Liver (tissue), 9 donors: ENCODE data around the gene CAPN2. TPM values are rescaled to one million over a fixed set of nuclear protein-coding genes. Genes with fewer than 3 reads are reported as not detected.

Source experiments
- DNase-seq: peaks from one replicate; pipeline ENCODE4 v3.0.0-alpha.2; 2017; ENCODE audit warnings: low spot score
- H3K27ac ChIP-seq, 2 donors: one replicate each; pipeline ENCODE4 v1.7.0; 2013; ENCODE audit warnings: inconsistent platforms in 2 of 2, low read length in 2 of 2, control low read depth in 1 of 2, low read depth in 1 of 2, mild to moderate bottlenecking in 1 of 2
- H3K27me3 ChIP-seq, 4 donors: one replicate each; pipeline versions ENCODE4 v1.6.1 to v1.7.0; 2013; ENCODE audit warnings: low read length in 3 of 4, inconsistent platforms in 1 of 4, mild to moderate bottlenecking in 1 of 4, moderate library complexity in 1 of 4; ENCODE audit not compliant: control insufficient read depth in 4 of 4, insufficient read depth in 4 of 4
- H3K36me3 ChIP-seq, 4 donors: one replicate each; pipeline versions ENCODE4 v1.6.1 to v1.7.0; 2013; ENCODE audit warnings: low read length in 3 of 4, mild to moderate bottlenecking in 3 of 4, low read depth in 1 of 4, moderate library complexity in 1 of 4; ENCODE audit not compliant: control insufficient read depth in 4 of 4, insufficient read depth in 3 of 4
- H3K4me1 ChIP-seq, 4 donors: one replicate each; pipeline versions ENCODE4 v1.6.1 to v1.7.0; 2013; ENCODE audit warnings: low read length in 3 of 4, mild to moderate bottlenecking in 3 of 4, moderate library complexity in 1 of 4; ENCODE audit not compliant: control insufficient read depth in 4 of 4, insufficient read depth in 4 of 4
- H3K4me3 ChIP-seq, 3 donors: one replicate each; pipeline versions ENCODE4 v1.6.1 to v1.7.0; 2013; ENCODE audit warnings: low read length in 3 of 3, control low read depth in 1 of 3, low read depth in 1 of 3, mild to moderate bottlenecking in 1 of 3
- H3K9ac ChIP-seq, 2 donors: one replicate each; pipeline ENCODE4 v1.7.0; 2013; ENCODE audit warnings: low read length in 2 of 2, mild to moderate bottlenecking in 2 of 2, moderate library complexity in 2 of 2, control low read depth in 1 of 2, low read depth in 1 of 2
- H3K9me3 ChIP-seq, 4 donors: one replicate each; pipeline versions ENCODE4 v1.6.1 to v1.7.0; 2013; ENCODE audit warnings: low read length in 3 of 4; ENCODE audit not compliant: control insufficient read depth in 4 of 4
- EGR1 ChIP-seq, 2 donors: IDR thresholded peaks; 2 replicates each; pipeline ENCODE4 v1.6.1; 2016 to 2018; ENCODE audit warnings: antibody characterized with exemption in 2 of 2, low read depth in 2 of 2
- FOXA1 ChIP-seq: IDR thresholded peaks from 2 replicates; pipeline ENCODE4 v1.6.1; 2016; ENCODE audit warnings: antibody characterized with exemption
- FOXA2 ChIP-seq: IDR thresholded peaks from 2 replicates; pipeline ENCODE4 v1.6.1; 2016; ENCODE audit warnings: antibody characterized with exemption
- GABPA ChIP-seq, 2 donors: IDR thresholded peaks in 1 of 2; conservative IDR thresholded peaks in 1 of 2; 2 replicates each; pipeline ENCODE4 v1.6.1; 2016; ENCODE audit warnings: antibody characterized with exemption in 2 of 2, mild to moderate bottlenecking in 1 of 2, moderate library complexity in 1 of 2
- HNF4A ChIP-seq, 2 donors: conservative IDR thresholded peaks; 2 replicates each; pipeline ENCODE4 v1.6.1; 2016; ENCODE audit warnings: antibody characterized with exemption in 2 of 2, mild to moderate bottlenecking in 2 of 2
- HNF4G ChIP-seq: IDR thresholded peaks from 2 replicates; pipeline ENCODE4 v1.6.1; 2016; ENCODE audit warnings: antibody characterized with exemption
- JUND ChIP-seq, 2 donors: IDR thresholded peaks; 2 replicates each; pipeline ENCODE4 v1.6.1; 2016; ENCODE audit warnings: antibody characterized with exemption in 2 of 2
- NR2F2 ChIP-seq: IDR thresholded peaks from 2 replicates; pipeline ENCODE4 v1.6.1; 2016; ENCODE audit warnings: antibody characterized with exemption
- RAD21 ChIP-seq, 2 donors: IDR thresholded peaks; 2 replicates each; pipeline ENCODE4 v1.6.1; 2016; ENCODE audit warnings: antibody characterized with exemption in 2 of 2, mild to moderate bottlenecking in 2 of 2
- RXRA ChIP-seq, 2 donors: IDR thresholded peaks; 2 replicates each; pipeline ENCODE4 v1.6.1; 2017 to 2018; ENCODE audit warnings: antibody characterized with exemption in 2 of 2, mild to moderate bottlenecking in 1 of 2
- SP1 ChIP-seq: IDR thresholded peaks from 2 replicates; pipeline ENCODE4 v1.6.1; 2018; ENCODE audit warnings: antibody characterized with exemption, mild to moderate bottlenecking
- TAF1 ChIP-seq: conservative IDR thresholded peaks from 2 replicates; pipeline ENCODE4 v1.6.1; 2016; ENCODE audit warnings: antibody characterized with exemption, mild to moderate bottlenecking
- YY1 ChIP-seq: IDR thresholded peaks from 2 replicates; pipeline ENCODE4 v1.6.1; 2016; ENCODE audit warnings: antibody characterized with exemption, mild to moderate bottlenecking
- WGBS: extraction: QIAGEN DNeasy Blood & Tissue Kit; methylation state at CpG from one replicate; pipeline ENCODE4 v1.1.7; 2013; 5-methylcytosine and 5-hydroxymethylcytosine counted together
- polyA plus RNA-seq, 2 donors: library from polyadenylated mRNA; stranded (reverse) in 1 of 2; unstranded in 1 of 2; fragments of 200-250 nt in 1 of 2; fragments of >200 nt in 1 of 2; fragmentation: Nextera tagmentation in 1 of 2; extraction: Ambion mirVana in 1 of 2; gene quantifications; one replicate each; pipeline versions ENCODE4 v1.2.1 to v1.2.3, GENCODE V29; 2013 to 2015
- total RNA-seq, 2 donors: library from RNA; depleted of rRNA; stranded (reverse); fragments of >200 nt; gene quantifications; one replicate each; pipeline ENCODE4 v1.2.3, GENCODE V29; 2014
- TF ChIP-seq, protein P1 (sequence below): IDR thresholded peaks from 2 replicates; pipeline ENCODE4 v1.6.1; 2016; ENCODE audit warnings: antibody characterized with exemption
- TF ChIP-seq, protein P2 (sequence below): IDR thresholded peaks from 2 replicates; pipeline ENCODE4 v1.6.1; 2016; ENCODE audit warnings: antibody characterized with exemption, mild to moderate bottlenecking
- TF ChIP-seq, protein P3 (sequence below): IDR thresholded peaks from 2 replicates; pipeline ENCODE4 v1.6.1; 2016; ENCODE audit warnings: antibody characterized with exemption
- TF ChIP-seq, protein P4 (sequence below): IDR thresholded peaks from 2 replicates; pipeline ENCODE4 v1.6.1; 2016; ENCODE audit warnings: antibody characterized with exemption
- donor health status: healthy.
- donor health status: healthy.
- donor health status: healthy.
- donor health status: healthy.
- donor health status: healthy.

The CAPN2 gene
- total and polyA plus RNA-seq, 4 donors = 11.2 to 20.7 (median 15.5) TPM

DNA sequence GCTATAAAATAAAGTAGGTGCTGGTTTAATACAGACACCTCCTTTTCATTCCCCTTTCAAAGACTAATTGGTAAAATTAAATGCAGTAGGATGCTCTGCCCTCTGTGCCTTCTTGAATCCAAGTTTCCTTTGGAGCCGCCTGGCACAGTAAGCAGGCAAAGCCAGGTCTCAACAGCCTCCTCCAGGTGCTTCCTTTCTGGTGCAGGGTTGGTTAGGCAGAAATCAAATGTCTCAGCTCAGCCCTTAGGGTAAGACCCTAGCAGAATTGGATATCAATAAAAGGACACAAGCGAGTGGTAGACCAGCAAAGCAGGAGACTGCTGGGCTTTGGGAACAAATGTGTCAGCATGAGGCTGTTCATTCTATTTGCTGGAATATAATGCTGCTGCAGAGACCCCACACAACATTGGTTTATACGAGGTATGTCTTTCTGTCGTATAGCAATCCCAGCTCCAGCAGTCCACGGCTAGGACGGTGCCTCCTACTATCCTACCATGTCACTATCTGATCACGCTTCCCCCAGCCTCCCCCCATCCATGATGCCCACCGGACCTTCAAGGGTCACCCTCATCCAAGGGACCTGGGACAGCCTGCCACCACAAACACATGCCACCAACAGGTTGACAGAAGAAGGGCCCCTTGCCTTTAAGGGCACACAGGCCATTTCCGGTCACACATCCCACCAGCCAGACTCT is 58.4 kb downstream of the CAPN2 start:
- H3K4me3 ChIP-seq = no peak overlapping the region
- 97% methylated on average over 9 of the region's 9 CpGs for whole genome bisulfite sequencing
- no peaks in the 10 kb centered on the region for H3K27me3 ChIP-seq
- peaks cover 3 to 25% (median 24%) of the 10 kb centered on the region in 4 donors for H3K36me3 ChIP-seq
- no peaks in the 10 kb centered on the region for H3K9me3 ChIP-seq
- no peak for TF ChIP-seq FOXA1
- no peak for TF ChIP-seq GABPA (IDR thresholded peaks at IDR 0.05 in 1 of 2, conservative IDR thresholded peaks at IDR 0.05 in 1 of 2)
- TF ChIP-seq, protein P1, sequence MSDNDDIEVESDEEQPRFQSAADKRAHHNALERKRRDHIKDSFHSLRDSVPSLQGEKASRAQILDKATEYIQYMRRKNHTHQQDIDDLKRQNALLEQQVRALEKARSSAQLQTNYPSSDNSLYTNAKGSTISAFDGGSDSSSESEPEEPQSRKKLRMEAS = no peak
- TF ChIP-seq, protein P2, sequence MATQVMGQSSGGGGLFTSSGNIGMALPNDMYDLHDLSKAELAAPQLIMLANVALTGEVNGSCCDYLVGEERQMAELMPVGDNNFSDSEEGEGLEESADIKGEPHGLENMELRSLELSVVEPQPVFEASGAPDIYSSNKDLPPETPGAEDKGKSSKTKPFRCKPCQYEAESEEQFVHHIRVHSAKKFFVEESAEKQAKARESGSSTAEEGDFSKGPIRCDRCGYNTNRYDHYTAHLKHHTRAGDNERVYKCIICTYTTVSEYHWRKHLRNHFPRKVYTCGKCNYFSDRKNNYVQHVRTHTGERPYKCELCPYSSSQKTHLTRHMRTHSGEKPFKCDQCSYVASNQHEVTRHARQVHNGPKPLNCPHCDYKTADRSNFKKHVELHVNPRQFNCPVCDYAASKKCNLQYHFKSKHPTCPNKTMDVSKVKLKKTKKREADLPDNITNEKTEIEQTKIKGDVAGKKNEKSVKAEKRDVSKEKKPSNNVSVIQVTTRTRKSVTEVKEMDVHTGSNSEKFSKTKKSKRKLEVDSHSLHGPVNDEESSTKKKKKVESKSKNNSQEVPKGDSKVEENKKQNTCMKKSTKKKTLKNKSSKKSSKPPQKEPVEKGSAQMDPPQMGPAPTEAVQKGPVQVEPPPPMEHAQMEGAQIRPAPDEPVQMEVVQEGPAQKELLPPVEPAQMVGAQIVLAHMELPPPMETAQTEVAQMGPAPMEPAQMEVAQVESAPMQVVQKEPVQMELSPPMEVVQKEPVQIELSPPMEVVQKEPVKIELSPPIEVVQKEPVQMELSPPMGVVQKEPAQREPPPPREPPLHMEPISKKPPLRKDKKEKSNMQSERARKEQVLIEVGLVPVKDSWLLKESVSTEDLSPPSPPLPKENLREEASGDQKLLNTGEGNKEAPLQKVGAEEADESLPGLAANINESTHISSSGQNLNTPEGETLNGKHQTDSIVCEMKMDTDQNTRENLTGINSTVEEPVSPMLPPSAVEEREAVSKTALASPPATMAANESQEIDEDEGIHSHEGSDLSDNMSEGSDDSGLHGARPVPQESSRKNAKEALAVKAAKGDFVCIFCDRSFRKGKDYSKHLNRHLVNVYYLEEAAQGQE = no peak
- no peak for TF ChIP-seq YY1
- no peak for TF ChIP-seq TAF1
- H3K4me1 ChIP-seq = no peaks in the 10 kb centered on the region
- DNase-seq = no peak
- no peak overlapping the region for H3K9ac ChIP-seq
- H3K27ac ChIP-seq = no peak overlapping the region

DNA sequence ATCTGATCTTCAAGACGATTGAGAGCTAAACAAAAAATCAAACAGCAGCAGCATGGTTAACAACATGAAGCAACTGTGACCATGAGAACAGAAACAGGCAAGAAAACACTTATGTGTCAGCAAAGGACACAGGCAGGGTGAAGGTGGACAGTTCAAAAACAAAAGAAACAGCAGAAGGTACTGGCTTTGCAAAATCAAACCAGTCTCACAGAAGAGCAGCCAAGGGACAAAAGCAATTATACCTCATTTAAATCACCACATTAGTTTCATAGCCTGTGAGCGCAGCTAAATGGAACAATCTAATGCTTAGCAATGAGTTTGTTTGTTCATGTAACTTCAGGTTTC is 59.1 kb downstream of the CAPN2 start:
- peaks cover 3 to 30% (median 29%) of the 10 kb centered on the region in 4 donors for H3K36me3 ChIP-seq
- WGBS = 89% methylated on average over 2 of the region's 2 CpGs
- no peaks in the 10 kb centered on the region for H3K9me3 ChIP-seq
- no peak overlapping the region for H3K4me3 ChIP-seq
- DNase-seq = no peak
- no peak for TF ChIP-seq NR2F2
- no peak for TF ChIP-seq HNF4A (conservative IDR thresholded peaks at IDR 0.05)
- TF ChIP-seq, protein P3, sequence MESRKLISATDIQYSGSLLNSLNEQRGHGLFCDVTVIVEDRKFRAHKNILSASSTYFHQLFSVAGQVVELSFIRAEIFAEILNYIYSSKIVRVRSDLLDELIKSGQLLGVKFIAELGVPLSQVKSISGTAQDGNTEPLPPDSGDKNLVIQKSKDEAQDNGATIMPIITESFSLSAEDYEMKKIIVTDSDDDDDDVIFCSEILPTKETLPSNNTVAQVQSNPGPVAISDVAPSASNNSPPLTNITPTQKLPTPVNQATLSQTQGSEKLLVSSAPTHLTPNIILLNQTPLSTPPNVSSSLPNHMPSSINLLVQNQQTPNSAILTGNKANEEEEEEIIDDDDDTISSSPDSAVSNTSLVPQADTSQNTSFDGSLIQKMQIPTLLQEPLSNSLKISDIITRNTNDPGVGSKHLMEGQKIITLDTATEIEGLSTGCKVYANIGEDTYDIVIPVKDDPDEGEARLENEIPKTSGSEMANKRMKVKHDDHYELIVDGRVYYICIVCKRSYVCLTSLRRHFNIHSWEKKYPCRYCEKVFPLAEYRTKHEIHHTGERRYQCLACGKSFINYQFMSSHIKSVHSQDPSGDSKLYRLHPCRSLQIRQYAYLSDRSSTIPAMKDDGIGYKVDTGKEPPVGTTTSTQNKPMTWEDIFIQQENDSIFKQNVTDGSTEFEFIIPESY = no peak
- no peak for TF ChIP-seq EGR1 (IDR thresholded peaks at IDR 0.05; ENCODE audit: low read depth in 2 of 2)
- no peak for TF ChIP-seq GABPA (IDR thresholded peaks at IDR 0.05 in 1 of 2, conservative IDR thresholded peaks at IDR 0.05 in 1 of 2)
- TF ChIP-seq, protein P1 = no peak
- TF ChIP-seq FOXA2 = no peak
- TF ChIP-seq TAF1 = no peak
- no peak for TF ChIP-seq RAD21 (IDR thresholded peaks at IDR 0.05)
- TF ChIP-seq JUND (IDR thresholded peaks at IDR 0.05) = no peak
- no peak for TF ChIP-seq HNF4G
- TF ChIP-seq YY1 = no peak
- no peak for TF ChIP-seq SP1
- TF ChIP-seq, protein P4, sequence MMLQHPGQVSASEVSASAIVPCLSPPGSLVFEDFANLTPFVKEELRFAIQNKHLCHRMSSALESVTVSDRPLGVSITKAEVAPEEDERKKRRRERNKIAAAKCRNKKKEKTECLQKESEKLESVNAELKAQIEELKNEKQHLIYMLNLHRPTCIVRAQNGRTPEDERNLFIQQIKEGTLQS = no peak
- no peak for TF ChIP-seq RXRA (IDR thresholded peaks at IDR 0.05)
- no peak for TF ChIP-seq FOXA1
- H3K4me1 ChIP-seq = no peaks in the 10 kb centered on the region
- H3K9ac ChIP-seq = no peak overlapping the region
- no peaks in the 10 kb centered on the region for H3K27me3 ChIP-seq
- H3K27ac ChIP-seq = no peak overlapping the region
